DMS53 treated with DMSO at 0.1 percent for 48 hours (cell line): ENCODE results near the gene ZSCAN32.

ENCODE experiments used
- DNase-seq: peaks from one replicate; lab custom pipeline; 2025; ENCODE audit not compliant: unreplicated experiment; lab: John Stamatoyannopoulos, UW

Gene ZSCAN32

DNA sequence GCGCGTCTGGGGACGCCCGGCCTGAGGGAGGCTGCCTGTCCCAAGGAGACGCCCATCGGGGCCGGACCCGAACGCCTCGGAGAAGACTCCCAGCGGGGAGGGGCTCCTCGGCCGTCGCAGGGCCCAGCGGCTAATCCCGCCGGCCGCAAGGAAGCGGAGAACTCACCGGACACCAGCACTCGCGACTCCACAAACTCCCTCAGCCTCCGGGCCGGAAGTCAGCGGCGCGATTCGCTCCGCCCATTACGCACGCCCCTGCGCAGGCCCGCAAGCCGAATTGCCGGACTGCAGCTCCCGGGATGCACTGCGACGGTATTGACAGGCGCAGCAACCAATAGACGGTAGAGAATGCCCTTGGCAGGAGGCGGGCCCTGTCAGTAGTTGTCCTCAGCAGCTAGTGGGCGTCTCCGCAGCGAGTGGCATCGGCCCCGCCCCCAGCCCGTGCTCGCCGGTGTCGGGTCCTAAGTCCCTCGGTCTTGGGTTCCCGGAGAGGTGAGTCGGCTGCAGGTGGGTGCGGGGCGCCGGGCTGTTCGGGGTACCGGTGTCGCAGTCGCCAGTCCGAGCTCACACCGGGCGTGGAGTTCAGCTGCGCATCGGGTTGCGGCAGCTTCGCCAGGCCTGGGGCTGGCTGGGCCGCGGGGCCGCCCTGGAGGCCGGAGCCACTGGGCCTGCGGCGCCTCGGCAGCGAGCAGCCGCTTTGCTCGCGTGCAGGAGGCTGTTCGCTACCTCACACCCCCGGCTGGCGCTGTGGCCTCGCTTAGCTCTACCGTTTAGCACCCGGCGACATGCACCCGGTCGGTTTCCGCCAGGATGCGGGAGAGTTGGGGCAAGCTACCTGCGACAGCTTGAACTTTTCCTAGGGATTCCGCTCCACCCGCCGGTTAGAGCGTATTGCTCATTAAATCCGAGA is at the start of gene ZSCAN32, which contains the start of gene ZNF174:
ZSCAN32 (minus strand) TSS at position 226 of the 910 bp plus-strand sequence. CDS start 3,447 bp downstream, outside the sequence.
ZNF174 (plus strand) TSS at position 437 of the 910 bp plus-strand sequence. CDS start 790 bp downstream, outside the sequence.
- DNase-seq = peak; percentile 94

DNA sequence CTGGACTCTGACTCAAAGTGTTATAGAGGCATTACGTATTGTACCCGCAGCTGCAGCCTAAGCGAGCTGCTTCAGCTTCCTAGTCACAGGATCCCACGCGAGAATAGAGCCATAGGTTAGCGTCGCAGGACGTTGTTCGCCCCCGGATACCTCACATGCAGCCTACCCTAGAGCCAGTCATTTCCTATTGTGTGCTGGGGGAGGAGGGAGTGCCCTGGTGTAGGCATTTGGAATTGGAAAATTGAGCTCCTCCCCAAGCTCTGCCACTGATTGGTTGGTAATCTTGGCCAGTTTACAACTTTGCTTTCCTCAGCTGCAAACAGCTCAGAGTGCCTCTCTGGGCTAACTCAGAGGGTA is 43.2 kb upstream of the ZSCAN32 start:
- no peak for DNase-seq

DNA sequence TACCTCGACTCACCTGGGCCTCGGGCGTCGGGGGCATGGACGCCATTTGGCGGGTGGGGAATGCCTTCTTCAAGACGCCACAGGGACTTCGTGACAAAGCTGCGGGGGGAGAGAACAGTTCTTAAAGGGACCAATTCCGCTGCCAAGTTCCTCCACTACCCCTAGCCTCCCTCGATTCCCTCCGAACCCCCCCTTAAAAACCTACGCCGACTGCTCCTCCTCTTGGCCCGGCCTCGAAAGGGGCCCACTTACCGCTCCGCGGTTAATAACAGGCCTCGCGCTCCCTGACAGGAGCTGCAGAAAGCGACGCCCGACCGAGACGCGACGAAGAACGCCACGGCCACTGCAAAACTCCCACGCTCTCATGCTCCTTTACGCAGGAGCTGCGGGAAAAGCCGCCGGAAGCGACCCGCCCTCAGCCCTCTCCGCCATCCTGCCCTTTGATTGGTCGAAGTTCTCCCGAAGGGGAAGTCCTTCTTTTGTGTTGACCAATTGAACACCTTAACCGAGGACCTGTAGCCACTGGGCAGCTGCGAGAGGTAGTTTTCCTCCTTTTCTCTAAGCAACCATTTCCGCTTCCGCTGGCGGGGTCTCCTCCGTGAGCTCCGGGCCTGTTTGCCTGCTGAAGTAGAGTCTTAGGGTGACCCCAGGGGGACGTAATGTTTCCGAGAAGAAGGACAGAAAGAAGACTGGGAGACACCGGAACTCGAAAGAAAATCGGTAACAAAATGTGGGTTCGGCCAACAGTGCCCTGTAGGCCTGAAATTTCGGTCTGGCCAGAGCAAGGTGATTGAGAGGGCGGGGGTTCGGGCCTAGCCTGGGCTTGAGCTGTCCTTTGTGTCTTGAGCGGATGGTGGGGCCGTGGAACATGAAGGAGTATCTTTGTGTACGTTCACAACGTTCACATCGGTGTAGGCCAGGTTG is 42.6 kb upstream of the ZSCAN32 start, which contains the start of the genes NAA60 and ZNF597:
NAA60 (plus strand) TSS at position 573 of the 924 bp plus-strand sequence. CDS start 32,548 bp downstream, outside the sequence.
ZNF597 (minus strand) TSS at position 397 of the 924 bp plus-strand sequence; CDS start at position 46, 351 bp downstream.
- peak; percentile 68 for DNase-seq

DNA sequence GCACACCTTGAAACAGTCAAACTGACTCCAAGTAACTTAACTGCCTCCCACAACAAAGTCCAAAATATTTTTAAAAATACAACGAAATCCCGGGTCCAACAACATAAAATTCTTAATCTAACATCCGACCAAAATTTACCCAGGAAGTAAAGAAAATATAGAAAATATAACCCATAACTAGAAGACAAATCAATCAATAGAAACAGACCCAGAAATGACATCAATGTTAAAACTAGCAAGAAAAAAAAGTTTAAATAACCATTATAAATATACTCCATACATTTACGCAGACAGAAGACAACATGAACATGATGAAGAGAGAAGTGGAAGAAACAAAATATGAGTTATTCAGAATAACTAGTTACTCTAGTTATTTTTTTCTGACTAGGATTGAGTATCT is 38.8 kb upstream of the ZSCAN32 start:
- DNase-seq = no peak

DNA sequence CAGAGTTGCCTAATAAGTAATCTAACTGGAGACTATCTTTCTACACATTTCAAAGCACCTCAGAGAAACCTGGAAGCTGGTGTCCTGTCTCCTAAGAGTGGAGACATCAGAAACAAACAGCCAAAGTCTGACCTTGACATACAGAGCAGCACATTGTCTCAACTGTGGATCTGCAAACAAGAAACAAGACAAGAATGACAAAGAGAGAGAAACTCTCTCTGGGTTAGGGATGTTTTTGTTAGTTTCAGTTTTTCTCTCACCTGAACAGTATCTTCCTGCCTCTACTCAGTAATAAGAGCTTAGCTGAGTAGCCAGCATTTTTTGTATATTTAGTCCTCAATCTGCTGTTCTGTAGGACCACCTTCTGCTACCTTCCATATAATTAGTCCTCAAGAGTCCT is 33.6 kb upstream of the ZSCAN32 start:
- DNase-seq = no peak

DNA sequence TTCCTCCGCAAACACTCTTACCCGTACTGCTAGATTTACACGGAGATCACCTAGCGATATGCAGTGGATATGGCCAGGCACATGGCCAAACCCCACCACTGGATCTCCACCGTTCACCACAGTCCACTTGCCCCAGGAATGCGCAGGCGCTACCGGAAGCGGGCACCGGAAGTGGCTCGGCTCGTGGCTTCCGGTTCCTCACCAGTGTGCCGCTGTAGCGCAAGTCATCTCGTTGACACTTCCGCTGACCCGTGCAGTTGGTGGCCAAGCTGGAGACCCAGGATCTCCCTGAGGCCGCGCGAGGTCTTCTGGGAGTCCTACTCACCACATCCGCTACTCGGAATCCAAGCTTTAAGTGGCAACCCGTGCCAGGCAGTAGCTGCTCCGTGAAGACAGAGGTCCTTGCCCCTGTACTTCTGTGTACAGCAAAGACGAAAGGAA is 31.0 kb upstream of the ZSCAN32 start:
- DNase-seq = no peak

DNA sequence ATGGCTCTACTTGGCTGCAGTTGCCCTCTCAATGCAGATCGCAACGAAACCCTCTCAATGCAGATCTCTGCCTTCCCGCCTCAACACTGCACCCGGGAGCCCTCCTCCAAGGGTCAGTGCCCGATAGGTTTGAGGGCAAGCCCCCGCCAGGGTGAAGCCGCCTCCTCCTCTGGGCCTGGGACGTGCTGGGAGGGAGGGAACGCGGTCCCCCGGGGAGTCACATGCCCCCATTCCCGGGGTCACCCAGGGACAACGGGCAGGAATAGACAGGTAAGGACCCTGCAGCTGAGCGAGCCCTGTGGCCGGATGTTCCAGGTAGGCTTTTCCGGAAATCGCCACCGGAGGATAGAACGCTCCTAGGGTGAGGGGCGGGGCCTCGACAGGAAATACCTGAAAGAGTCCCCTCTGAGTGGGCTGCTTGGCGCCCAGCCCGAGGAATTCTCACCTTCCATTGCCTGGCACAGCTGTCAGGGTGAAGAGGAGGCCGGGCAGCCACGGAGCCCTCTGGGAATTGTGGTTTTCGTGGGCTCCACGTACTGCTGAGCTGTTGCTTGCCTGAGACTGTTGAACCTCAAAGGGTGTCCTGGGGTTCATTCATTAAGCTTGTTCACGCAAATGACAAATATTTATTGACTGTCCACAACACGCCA is 13.1 kb upstream of the ZSCAN32 start:
- no peak for DNase-seq

DNA sequence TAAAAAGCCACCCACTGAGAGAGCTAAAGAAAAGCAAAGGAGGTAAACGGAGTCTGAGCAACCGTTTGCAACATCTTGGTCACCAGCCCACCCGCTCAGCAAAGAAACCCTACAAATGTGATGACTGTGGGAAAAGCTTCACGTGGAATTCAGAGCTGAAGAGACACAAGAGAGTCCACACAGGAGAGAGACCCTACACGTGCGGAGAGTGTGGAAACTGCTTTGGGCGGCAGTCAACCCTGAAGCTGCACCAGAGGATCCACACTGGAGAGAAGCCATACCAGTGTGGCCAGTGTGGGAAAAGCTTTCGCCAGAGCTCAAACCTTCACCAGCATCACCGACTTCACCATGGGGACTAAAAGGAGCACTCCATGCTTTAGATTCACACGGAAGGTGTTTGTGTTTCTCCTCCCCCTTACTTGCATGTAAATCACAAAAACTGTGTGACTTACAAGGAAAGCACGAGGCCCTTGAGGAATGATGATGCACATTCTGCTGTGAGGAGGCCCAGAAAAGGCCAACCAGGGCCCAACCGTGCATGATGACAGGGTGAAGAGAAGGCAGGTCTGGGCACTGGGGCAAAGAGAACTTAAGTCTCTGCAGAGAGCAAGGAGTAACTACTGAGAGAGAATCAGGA is 7.9 kb upstream of the ZSCAN32 start:
- no peak for DNase-seq

DNA sequence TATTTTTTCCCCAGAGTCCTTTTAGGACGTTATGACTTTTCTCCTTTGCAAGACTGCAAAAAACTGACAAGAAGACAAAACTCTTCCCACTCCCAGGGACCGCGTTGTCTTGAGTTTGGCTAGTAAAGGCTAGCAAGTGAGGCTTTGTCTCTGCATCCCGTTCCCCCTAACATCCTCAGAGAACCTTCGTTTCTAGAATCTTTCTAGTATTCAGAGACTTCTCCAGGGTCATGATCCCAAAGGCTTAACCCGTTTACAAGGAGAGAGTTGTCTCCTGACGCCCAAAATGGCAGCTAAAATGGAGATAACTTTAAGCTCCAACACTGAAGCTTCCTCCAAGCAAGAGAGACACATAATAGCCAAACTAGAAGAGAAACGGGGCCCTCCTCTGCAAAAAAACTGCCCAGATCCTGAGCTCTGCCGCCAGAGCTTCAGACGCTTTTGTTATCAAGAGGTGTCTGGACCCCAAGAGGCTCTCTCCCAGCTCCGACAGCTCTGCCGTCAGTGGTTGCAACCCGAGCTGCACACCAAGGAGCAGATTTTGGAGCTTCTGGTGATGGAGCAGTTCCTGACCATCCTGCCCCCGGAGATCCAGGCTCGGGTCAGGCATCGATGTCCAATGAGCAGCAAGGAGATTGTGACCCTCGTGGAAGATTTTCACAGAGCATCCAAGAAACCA is 1.1 kb upstream of the ZSCAN32 start:
- DNase-seq = peak; percentile 0

DNA sequence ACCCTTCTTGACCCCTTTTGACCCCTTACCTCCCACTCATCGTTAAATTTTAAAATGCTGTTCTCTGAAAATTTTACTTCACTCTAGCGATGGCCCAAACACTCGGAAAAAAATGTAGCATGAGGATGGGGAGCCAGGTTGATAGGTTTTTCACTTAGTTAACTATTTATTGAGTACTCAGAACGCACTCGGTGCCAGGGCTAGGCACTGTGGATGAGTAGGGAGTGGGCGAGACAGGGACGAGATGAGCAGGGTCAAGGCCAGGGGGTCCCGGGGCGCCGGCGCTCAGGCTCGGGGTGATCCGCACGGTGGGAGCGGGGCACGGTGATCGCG is 392 bp downstream of the ZSCAN32 start:
- DNase-seq = no peak

DNA sequence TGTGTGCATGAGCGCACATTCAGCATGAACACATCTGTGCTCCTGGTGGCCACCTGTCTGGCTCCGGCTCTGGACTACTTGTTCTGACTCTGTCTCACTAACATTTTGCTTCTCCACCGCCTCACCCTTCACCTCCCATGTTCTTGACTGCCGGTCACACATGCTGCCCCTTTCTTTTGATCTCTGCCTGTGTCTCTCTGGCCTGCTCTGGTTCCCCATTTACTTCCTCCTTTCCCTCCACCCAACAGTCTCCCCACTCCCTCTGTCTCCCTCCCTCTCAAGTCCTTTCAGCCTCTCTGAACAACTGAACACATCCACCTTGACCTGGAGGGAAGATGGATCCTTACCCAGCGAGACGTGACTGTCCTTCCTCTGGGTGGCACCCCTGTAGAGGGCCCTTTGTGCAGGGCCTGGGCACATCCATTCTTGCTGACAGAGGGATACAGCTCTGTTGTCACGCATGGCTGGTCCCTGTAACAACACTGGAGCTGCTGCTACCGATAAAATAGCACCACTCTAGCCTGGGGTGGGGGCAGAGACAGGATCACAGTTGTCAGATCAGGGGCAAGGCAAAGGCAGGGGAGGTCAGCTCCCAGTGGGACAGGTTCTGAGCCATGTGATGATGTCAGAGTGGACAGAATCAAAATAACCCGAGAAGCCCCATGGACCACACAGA is 11.0 kb downstream of the ZSCAN32 start:
- DNase-seq = no peak

DNA sequence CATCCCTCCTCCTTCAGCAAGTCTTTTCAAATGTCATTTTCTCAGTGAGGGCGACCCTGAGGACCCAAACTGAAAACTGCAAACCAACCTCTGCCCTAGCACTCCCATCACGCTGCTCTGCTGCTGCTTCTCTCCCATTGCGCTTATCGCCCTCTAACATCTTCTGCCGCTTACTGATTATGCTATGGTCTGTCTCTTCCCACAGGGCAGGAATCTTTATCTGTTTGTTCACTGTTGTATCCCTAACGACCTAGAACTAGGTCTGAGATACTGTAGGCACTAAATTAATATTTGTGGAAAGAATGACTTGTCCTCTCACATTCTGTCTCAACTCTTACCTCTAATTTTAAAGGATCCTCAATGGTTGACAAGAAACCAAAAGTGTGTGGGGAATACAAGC is 12.5 kb downstream of the ZSCAN32 start:
- no peak for DNase-seq

DNA sequence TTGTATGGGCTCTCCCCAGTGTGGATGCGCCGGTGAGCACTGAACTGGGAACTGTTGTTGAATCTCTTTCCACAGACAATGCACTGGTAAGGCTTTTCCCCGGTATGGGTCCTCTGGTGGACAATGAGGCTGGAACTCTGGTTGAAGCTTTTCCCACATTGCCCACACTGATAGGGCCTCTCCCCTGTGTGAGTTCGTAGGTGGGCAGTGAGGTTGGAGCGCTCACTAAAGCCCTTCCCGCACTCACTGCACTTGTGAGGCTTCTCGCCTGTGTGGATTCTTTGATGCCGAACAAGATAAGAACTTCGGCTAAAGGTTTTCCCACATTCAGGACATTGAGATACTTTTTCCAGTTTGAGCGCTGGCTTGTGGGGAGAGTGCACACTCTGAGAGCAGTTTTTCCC is 17.8 kb downstream of the ZSCAN32 start:
- no peak for DNase-seq

DNA sequence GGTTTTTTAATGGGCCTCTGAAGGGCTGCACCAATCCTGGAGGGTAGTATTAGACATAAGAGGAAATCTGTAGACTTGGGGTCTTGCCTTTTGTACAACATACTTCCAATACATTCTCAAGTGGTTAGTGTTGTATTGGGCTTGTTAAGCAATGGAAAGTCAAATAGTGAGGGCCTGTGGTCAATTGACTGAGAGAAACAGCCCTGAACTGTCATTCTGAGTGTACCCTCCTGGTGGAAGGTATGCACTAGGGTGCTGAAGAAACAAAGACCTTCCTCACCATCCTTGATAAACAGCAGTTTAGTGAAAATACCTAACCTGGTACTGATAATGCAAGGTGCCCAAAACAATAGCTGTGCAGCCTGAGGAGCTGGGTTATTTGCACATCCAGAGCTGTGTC is 22.9 kb downstream of the ZSCAN32 start:
- no peak for DNase-seq

DNA sequence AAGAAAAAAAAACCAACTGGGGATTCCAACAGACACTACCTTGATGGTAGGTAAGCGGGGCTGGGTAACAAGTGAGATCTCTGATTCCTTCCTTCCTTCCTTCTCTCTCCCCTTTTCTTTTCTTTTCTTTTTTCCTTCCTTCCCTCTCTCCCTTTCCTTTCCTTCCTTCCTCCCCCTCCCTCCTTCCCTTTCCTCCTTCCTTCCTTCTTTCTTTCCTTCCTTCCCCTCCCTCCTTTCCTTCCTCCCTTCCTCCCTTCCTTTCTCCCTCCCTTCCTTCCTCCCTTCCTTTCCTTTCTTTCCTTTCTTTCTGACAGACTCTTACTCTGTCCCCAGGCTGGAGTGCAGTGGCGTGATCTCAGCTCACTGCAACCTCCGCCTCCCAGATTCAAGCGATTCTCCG is 25.1 kb downstream of the ZSCAN32 start:
- DNase-seq = no peak

DNA sequence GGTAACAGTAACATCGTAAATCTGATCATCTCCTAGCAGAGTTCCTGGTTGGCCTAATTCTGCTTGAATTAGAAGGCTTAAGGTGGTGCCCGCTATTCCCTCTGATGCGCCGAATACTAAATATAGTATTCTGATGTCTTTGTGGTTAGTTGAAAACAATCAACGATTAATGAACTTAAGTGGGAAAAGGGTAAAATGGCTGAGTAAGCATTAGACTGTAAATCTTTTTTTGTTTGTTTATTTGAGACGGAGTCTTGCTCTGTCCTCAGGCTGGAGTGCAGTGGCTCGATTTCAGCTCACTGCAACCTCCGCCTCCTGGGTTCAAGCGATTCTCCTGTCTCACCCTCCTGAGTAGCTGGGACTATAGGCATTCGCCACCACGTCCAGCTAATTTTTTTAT is 31.7 kb downstream of the ZSCAN32 start:
- DNase-seq = no peak

DNA sequence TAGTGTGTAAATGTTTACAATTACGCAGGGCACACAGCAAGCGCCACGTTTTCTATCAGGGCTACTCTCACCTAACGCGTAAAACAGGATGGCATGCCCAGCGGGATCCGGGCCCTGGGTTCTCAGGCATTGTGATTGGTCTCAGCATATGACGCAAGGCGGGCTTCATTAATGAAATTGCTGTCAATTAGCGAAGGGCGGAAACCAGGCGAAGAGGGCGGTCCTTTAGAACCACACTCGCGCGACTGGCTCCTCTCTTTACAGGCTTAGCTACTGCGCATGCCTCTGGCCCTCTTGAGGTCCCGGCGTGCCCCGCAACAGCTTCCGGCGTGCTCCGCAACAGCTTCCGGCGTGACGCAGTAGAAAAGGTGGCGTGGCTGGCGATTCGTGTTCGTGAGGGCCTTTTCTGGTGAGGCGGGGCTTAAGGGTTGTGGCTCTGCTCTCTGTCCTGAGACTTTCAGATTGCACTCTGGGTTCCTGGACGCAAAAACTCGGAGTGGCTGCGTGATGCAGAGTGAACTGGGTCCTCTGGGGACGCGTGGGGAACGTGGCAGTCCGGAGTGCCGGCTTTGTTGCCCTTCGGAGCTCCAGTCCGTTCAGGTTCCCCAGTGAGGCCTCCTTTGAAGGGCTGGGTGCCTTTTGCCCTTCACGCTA is 35.9 kb downstream of the ZSCAN32 start:
- peak; percentile 86 for DNase-seq

DNA sequence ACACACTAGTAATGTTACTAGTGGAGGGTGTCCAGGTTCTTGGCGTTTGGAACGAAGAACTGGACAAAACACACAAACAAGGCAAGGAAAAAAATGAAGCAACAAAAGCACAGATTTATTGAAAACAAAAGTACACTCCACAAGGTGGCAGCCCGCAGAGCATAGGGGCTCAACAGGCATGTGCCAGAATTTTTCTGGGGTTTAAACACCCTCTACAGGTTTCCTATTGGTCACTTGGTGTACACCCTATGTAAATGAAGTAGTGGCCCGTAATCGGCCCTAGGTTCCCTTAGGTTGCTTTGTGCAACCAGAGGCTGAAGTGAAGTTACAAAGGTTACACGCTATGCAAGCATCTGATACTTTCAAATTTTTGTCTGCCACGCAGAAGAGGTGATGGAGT is 37.0 kb downstream of the ZSCAN32 start:
- DNase-seq = no peak

DNA sequence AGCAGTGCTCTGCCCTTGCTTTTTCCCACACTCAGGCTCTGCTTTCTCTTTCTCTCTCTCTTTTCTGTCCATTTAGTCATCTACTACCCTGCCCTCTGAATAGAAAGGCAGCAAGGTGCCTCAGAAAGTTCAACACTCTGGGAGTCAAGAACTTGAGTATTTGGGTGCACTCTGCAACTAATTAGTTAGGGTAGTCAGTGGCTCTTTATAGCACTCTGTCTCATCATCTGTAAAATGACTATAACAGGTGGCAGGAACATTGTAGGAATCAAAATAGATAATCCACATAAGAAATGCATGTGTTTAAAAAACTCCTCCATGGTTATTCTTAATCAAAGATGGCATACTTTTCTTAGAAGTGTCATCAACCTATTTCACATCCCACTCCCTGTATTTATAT is 37.9 kb downstream of the ZSCAN32 start:
- DNase-seq = no peak
